ENCODE data around the gene OLFM1.

OLFM1 gene

DNA sequence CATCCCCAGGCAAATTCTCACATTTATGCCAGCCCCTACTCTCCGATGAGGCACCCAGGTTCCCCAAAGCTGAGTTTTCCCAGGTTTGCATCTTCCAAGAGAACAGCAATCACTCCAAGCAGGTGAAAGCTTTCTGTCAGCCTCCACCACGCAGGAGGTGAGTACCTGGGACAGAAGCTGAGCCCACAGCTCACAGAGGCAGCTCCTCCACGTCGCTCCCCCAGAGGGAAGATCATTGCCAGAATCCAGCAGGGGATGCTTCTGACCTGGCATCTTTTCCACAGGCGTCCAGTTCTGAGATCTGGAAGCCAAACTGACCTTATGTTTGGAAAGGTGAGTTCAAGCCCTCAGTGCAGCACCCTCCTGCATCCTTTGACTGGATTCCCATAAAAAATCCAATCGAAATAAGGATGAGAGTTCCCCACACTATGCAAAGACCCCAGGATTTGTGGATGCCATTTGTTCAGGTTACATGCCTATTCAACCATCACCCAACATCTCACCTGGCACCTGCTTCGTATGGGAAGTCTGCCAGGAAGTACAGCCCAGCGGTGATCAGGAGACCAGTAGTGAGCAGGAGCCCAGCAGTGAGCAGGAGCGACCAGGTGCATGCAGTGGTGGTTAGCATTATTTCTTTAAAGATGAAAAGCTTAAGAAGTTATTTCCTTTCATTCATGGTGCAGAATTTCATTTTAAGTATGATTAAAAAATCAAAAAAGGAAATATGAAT is 47.4 kb upstream of the OLFM1 start:
- no peak for TF ChIP-seq TAF1 (IDR thresholded peaks at IDR 0.05; ENCODE audit: borderline replicate concordance, insufficient read depth, low read length)
- no peak for TF ChIP-seq POLR2AphosphoS5 (IDR thresholded peaks at IDR 0.05; ENCODE audit: low read depth, low read length)
- TF ChIP-seq FOXP2 (optimal IDR thresholded peaks at IDR 0.05; ENCODE audit: borderline replicate concordance, extremely low read depth, extremely low read length, insufficient read depth) = no peak
- TF ChIP-seq SIN3A (IDR thresholded peaks at IDR 0.05; ENCODE audit: borderline replicate concordance, insufficient read depth, low read length) = no peak
- TF ChIP-seq, protein P1, sequence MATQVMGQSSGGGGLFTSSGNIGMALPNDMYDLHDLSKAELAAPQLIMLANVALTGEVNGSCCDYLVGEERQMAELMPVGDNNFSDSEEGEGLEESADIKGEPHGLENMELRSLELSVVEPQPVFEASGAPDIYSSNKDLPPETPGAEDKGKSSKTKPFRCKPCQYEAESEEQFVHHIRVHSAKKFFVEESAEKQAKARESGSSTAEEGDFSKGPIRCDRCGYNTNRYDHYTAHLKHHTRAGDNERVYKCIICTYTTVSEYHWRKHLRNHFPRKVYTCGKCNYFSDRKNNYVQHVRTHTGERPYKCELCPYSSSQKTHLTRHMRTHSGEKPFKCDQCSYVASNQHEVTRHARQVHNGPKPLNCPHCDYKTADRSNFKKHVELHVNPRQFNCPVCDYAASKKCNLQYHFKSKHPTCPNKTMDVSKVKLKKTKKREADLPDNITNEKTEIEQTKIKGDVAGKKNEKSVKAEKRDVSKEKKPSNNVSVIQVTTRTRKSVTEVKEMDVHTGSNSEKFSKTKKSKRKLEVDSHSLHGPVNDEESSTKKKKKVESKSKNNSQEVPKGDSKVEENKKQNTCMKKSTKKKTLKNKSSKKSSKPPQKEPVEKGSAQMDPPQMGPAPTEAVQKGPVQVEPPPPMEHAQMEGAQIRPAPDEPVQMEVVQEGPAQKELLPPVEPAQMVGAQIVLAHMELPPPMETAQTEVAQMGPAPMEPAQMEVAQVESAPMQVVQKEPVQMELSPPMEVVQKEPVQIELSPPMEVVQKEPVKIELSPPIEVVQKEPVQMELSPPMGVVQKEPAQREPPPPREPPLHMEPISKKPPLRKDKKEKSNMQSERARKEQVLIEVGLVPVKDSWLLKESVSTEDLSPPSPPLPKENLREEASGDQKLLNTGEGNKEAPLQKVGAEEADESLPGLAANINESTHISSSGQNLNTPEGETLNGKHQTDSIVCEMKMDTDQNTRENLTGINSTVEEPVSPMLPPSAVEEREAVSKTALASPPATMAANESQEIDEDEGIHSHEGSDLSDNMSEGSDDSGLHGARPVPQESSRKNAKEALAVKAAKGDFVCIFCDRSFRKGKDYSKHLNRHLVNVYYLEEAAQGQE (IDR thresholded peaks at IDR 0.05; ENCODE audit: insufficient read depth in 1 of 2, low read depth in 2 of 2, low read length in 2 of 2) = no peak

DNA sequence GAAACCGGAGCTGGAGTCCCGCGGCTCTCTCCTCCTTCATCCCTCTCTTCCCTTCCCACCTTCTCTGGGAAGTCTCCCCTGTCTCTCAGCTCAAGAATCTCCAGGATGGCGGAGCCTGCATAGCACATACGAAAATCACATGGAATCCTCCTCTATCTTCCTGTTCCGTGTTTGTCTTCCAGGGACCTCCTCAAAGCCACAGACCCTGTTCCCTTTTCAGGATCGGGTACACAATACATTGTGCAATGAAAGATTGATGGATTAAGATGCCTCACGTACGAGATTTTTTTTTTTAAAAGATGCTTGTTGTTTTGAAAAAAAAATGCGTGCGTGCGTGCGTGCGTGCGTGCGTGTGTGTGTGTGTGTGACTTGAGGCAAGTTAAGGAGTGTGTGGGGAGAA is 46.6 kb upstream of the OLFM1 start:
- TF ChIP-seq SIN3A (IDR thresholded peaks at IDR 0.05; ENCODE audit: borderline replicate concordance, insufficient read depth, low read length) = no peak
- TF ChIP-seq, protein P1 (IDR thresholded peaks at IDR 0.05; ENCODE audit: insufficient read depth in 1 of 2, low read depth in 2 of 2, low read length in 2 of 2) = no peak
- TF ChIP-seq FOXP2 (optimal IDR thresholded peaks at IDR 0.05; ENCODE audit: borderline replicate concordance, extremely low read depth, extremely low read length, insufficient read depth) = no peak
- TF ChIP-seq POLR2AphosphoS5 (IDR thresholded peaks at IDR 0.05; ENCODE audit: low read depth, low read length) = no peak
- no peak for TF ChIP-seq TAF1 (IDR thresholded peaks at IDR 0.05; ENCODE audit: borderline replicate concordance, insufficient read depth, low read length)

DNA sequence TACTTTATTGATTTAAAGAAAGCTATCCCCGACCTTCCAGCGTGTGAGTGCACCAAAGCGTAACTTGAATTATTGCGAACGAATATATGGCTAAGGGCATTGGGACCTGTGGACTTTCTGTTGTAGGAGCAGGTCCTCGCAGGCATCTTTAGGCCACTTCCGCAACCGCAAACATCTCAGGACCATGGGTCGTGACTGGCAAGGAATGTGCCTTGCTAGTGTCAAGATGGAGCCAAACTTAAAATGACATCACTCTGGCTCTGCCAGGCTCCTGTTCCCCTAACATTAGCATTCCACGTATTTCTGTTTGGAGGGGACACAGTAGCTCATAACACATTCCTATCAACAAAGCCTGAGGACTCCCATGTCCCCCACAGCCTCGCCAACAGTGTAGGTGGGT is 44.1 kb upstream of the OLFM1 start:
- TF ChIP-seq POLR2AphosphoS5 (IDR thresholded peaks at IDR 0.05; ENCODE audit: low read depth, low read length) (no peak), TAF1 (IDR thresholded peaks at IDR 0.05; ENCODE audit: borderline replicate concordance, insufficient read depth, low read length) (no peak), FOXP2 (optimal IDR thresholded peaks at IDR 0.05; ENCODE audit: borderline replicate concordance, extremely low read depth, extremely low read length, insufficient read depth) (no peak), SIN3A (IDR thresholded peaks at IDR 0.05; ENCODE audit: borderline replicate concordance, insufficient read depth, low read length) (no peak)
- TF ChIP-seq, protein P1 (IDR thresholded peaks at IDR 0.05; ENCODE audit: insufficient read depth in 1 of 2, low read depth in 2 of 2, low read length in 2 of 2) = no peak

DNA sequence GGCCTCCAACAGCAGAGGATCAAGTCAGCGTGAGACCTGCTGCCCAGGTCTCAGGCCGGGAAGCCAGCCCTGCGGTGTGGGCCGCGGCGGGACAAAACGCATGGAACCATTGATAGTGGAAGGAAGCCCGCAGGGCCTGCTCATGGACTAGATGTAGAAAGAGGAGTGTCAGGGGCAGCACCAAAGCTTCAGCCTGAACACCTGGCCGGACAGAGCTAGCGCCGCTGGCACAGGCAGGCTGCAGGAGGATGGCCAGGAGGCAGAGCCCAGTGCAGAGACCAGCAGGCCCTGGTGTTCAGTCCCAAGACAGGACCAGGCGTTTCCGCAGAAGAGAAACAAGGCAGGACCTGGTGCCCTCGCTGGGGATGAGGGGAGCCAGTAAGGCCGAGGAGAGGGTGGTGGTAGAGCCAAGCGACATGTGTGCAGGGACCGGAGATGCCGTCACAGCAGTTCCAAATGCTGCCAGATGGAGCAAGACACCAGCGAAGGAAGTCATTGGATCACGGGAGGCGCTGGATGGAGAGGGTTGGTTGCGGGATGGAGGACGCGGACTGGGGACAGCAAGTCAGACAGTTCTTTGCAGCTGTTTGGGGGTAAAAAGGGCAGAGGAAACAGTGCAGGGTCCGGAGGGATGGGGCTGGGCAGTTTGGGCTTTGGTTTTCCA is 42.1 kb upstream of the OLFM1 start:
- TF ChIP-seq POLR2AphosphoS5 (IDR thresholded peaks at IDR 0.05; ENCODE audit: low read depth, low read length) (no peak), TAF1 (IDR thresholded peaks at IDR 0.05; ENCODE audit: borderline replicate concordance, insufficient read depth, low read length) (no peak), SIN3A (IDR thresholded peaks at IDR 0.05; ENCODE audit: borderline replicate concordance, insufficient read depth, low read length) (no peak)
- TF ChIP-seq, protein P1 (IDR thresholded peaks at IDR 0.05; ENCODE audit: insufficient read depth in 1 of 2, low read depth in 2 of 2, low read length in 2 of 2) = no peak

Data from PFSK-1 (cell line).